OCI-LY3 (cell line): Measurements from ENCODE around the gene PHLDA2.

Source experiments
- H2AFZ ChIP-seq: fragments of 200-600, 300-600 bp; shearing (Covaris generic); 2 replicates; pipeline ENCODE4 v1.6.0; 2014; ENCODE audit warnings: antibody characterized with exemption, low read depth, low read length
- H3K27ac ChIP-seq: fragments of 200-600, 300-600 bp; sonication (generic); 2 replicates; pipeline ENCODE4 v1.5.1; 2014; ENCODE audit warnings: mild to moderate bottlenecking, low read length, moderate library complexity, mixed read lengths
- H3K27me3 ChIP-seq: fragments of 200-600, 300-600 bp; sonication (generic); 2 replicates; pipeline ENCODE4 v1.6.1; 2014; ENCODE audit warnings: low read depth, low read length, mixed read lengths
- H3K36me3 ChIP-seq: fragments of 200-600, 300-600 bp; sonication (generic); replicated peaks from 2 replicates; pipeline ENCODE3; 2014; ENCODE audit warnings: low read depth, low read length, mixed read lengths
- H3K4me1 ChIP-seq: fragments of 300-600, 200-600 bp; sonication (generic); 2 replicates; pipeline ENCODE4 v1.6.1; 2014; ENCODE audit warnings: low read length, mixed read lengths
- H3K4me2 ChIP-seq: fragments of 200-600, 300-600 bp; sonication (generic); 2 replicates; pipeline ENCODE4 v1.6.1; 2014; ENCODE audit warnings: low read length, mixed read lengths
- H3K4me3 ChIP-seq: fragments of 300-600, 200-600 bp; sonication (generic); 2 replicates; pipeline ENCODE4 v1.5.1; 2014; ENCODE audit warnings: antibody characterized with exemption, mild to moderate bottlenecking, low read length, moderate library complexity
- H3K79me2 ChIP-seq: fragments of 300-600, 200-600 bp; shearing (Covaris generic); 2 replicates; pipeline ENCODE4 v1.6.1; 2014; ENCODE audit warnings: mild to moderate bottlenecking, low read length, mixed read lengths
- H3K9ac ChIP-seq: fragments of 300-600, 200-600 bp; shearing (Covaris generic); 2 replicates; pipeline ENCODE4 v1.6.0; 2014; ENCODE audit warnings: mild to moderate bottlenecking, low read length, moderate library complexity
- H3K9me3 ChIP-seq: fragments of 200-600, 300-600 bp; shearing (Covaris generic); 2 replicates; pipeline ENCODE4 v1.6.1; 2014; ENCODE audit warnings: low read length, mixed read lengths; ENCODE audit not compliant: insufficient read depth
- H4K20me1 ChIP-seq: fragments of 200-600, 300-600 bp; sonication (generic); 2 replicates; pipeline ENCODE4 v1.6.1; 2016; ENCODE audit warnings: low read length, mixed read lengths; ENCODE audit not compliant: insufficient read depth
- EZH2phosphoT487 ChIP-seq: fragments of 200-600 bp; shearing (Covaris generic); IDR thresholded peaks from 2 replicates; pipeline ENCODE4 v1.6.1; 2018; ENCODE audit warnings: antibody characterized with exemption, mixed run types, low read depth
- TF ChIP-seq, protein P1 (sequence below): fragments of 200-600, 300-600 bp; sonication (generic); IDR thresholded peaks from 2 replicates; pipeline ENCODE4 v1.5.1; 2014; ENCODE audit warnings: antibody characterized with exemption, low read length, low read depth

Gene PHLDA2

DNA sequence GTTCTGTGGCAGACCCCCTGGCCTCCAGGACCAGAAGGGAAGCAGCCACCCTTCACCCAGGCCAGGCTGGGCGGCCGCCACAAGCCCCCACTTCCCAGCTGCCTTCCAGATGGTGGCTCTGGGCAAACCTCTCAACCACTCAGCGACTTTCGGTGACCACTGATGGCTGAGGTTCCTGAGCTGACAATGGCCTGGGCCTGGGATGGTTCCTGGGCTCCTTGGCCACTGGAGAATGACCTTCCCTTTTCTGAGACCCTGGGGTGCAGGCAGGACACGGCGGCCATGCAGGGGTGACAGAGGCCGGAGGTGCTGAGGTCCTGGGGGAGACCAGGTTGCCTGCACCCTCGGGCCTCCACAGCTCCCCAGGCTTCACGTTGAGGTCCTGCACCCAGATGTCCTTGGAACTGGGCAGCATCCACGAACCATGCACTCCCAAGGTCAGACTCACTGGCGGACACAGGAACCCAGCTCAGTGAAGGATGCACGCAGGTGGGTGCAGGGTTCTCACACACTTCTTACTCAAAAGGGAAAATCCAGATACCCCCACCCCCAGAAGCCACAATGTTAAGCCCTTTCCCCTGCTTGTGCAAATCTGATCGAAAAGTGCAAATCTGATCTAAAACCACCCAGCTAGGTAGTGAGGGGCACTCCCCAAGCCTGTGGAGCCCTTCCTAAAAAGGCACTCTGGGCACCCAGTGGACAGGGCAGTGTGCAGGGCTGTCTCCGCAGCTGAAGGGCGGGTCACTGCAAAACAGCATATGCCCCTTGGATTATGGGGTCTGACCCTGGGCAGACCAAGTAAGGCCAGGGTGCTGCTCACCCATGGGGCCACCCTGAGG lies 13.9 kb upstream of the PHLDA2 start:
- Histone ChIP-seq H2AFZ (no peak overlapping the region), H4K20me1 (no peaks in the 10 kb centered on the region), H3K4me3 (no peak overlapping the region), H3K36me3 (peaks cover 24% of the 10 kb centered on the region), H3K4me2 (no peak overlapping the region), H3K79me2 (no peaks in the 10 kb centered on the region), H3K9me3 (peaks cover 3% of the 10 kb centered on the region; the same call in 1 of the 2 replicates), H3K9ac (no peak overlapping the region), H3K27me3 (no peaks in the 10 kb centered on the region), H3K4me1 (no peaks in the 10 kb centered on the region), H3K27ac (no peak overlapping the region)
- TF ChIP-seq, protein P1, sequence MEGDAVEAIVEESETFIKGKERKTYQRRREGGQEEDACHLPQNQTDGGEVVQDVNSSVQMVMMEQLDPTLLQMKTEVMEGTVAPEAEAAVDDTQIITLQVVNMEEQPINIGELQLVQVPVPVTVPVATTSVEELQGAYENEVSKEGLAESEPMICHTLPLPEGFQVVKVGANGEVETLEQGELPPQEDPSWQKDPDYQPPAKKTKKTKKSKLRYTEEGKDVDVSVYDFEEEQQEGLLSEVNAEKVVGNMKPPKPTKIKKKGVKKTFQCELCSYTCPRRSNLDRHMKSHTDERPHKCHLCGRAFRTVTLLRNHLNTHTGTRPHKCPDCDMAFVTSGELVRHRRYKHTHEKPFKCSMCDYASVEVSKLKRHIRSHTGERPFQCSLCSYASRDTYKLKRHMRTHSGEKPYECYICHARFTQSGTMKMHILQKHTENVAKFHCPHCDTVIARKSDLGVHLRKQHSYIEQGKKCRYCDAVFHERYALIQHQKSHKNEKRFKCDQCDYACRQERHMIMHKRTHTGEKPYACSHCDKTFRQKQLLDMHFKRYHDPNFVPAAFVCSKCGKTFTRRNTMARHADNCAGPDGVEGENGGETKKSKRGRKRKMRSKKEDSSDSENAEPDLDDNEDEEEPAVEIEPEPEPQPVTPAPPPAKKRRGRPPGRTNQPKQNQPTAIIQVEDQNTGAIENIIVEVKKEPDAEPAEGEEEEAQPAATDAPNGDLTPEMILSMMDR, result no peak
- no peak for TF ChIP-seq EZH2phosphoT487

- peaks cover 18% of the 10 kb centered on the region for H3K36me3 ChIP-seq
- no peaks in the 10 kb centered on the region for H3K79me2 ChIP-seq
- H3K9ac ChIP-seq, result no peak overlapping the region
- no peaks in the 10 kb centered on the region for H3K4me1 ChIP-seq
- no peak overlapping the region for H2AFZ ChIP-seq
- H3K9me3 ChIP-seq, result peaks cover 3% of the 10 kb centered on the region; the same call in 1 of the 2 replicates
- H3K27ac ChIP-seq, result no peak overlapping the region
- no peaks in the 10 kb centered on the region for H3K27me3 ChIP-seq
- TF ChIP-seq, protein P1, result no peak
- no peak for TF ChIP-seq EZH2phosphoT487
- no peak overlapping the region for H3K4me3 ChIP-seq
- no peak overlapping the region for H3K4me2 ChIP-seq
- no peaks in the 10 kb centered on the region for H4K20me1 ChIP-seq
Measured at GRCh38 chr11:2942447-2942846, 13.2 kb upstream of the PHLDA2 start.

DNA sequence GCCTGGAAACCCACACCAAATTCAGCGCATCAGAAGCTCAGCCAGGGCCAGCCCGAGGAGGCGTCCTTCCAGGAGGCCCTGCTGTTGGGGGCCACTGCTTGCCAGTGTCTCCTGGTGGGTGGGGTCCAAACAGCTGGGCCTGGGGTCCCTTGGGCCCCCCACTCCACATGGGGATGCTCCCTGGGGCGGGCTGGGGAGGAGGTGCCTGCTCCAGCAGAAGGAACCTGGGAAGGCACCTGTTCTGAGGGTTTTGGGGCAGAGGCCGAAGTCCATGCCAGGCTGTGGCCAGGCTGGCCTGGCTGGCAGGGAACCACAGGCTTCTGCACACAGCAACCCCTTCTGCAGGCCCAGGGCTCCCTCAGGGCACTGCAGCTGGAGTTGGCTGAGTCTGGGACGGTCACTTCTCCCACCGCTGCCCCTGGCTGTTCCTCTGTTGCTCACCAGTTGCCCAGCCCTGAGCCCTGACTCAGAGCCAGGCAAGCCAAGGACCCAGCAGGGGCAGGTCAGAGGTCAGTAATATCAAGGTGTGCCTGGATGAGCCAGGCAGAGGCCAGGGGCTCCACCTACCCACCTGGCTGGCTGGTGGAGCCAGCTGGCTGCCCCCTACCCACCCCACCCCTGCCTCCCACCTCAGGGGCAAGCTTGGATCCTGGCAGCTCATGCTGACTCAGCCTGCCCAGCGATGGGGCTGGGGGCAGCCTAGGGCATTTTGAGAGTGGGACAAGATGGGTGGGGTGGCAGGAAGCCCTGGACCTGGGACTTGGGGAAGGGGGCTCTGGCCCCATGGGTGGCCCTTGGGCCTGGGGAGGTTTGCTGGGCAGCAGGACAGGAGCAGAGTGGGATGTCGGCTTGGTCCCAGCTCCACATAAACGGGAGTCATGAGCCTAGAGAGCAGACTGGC lies 12.0 kb upstream of the PHLDA2 start:
- H2AFZ ChIP-seq, result no peak overlapping the region
- no peaks in the 10 kb centered on the region for H3K27me3 ChIP-seq
- no peak overlapping the region for H3K4me2 ChIP-seq
- H3K9ac ChIP-seq, result no peak overlapping the region
- no peak overlapping the region for H3K4me3 ChIP-seq
- peaks cover 3% of the 10 kb centered on the region; the same call in 1 of the 2 replicates for H3K9me3 ChIP-seq
- TF ChIP-seq EZH2phosphoT487, result no peak
- TF ChIP-seq, protein P1, result no peak
- no peaks in the 10 kb centered on the region for H4K20me1 ChIP-seq
- no peaks in the 10 kb centered on the region for H3K4me1 ChIP-seq
- H3K79me2 ChIP-seq, result no peaks in the 10 kb centered on the region
- no peak overlapping the region for H3K27ac ChIP-seq
- H3K36me3 ChIP-seq, result peaks cover 12% of the 10 kb centered on the region
